OCI-LY7 (cell line): ENCODE results near the gene TFEB.

Experiments used
- CTCF ChIP-seq: fragments of 200-600 bp; sonication (generic); conservative IDR thresholded peaks from 2 replicates; pipeline ENCODE4 v1.5.1; 2014; ENCODE audit warnings: mild to moderate bottlenecking, antibody characterized with exemption, low read length, moderate library complexity, mixed read lengths
- EZH2phosphoT487 ChIP-seq: fragments of 200-600 bp; sonication (generic); IDR thresholded peaks from 2 replicates; pipeline ENCODE4 v1.6.1; 2018; ENCODE audit warnings: low read depth, borderline replicate concordance, mild to moderate bottlenecking, mixed run types, antibody characterized with exemption, low read length, moderate library complexity, mixed read lengths

GRCh38 chr6:41673704-41674000 is 61.8 kb downstream of the TFEB start:
- no peak for TF ChIP-seq CTCF
- TF ChIP-seq EZH2phosphoT487: no peak
